ENCODE data around the gene CHERP.
"Not testable (repeated sequence)": the region's sequence is repeated elsewhere in the genome, so short reads cannot be mapped to it uniquely, and the experiment has no call there.

The CHERP gene

GRCh38 chr19:16576690-16577530 lies 34.7 kb upstream of the CHERP start:
- no peak for DNase-seq

GRCh38 chr19:16575861-16576689 lies 33.8 kb upstream of the CHERP start:
- DNase-seq: no peak

- DNase-seq: no peak
These were observed 33.0 kb upstream of the CHERP start for GRCh38 chr19:16575282-16575681.

GRCh38 chr19:16573925-16574324 lies 31.7 kb upstream of the CHERP start:
- DNase-seq: no peak

GRCh38 chr19:16573296-16573695 lies 31.1 kb upstream of the CHERP start:
- DNase-seq: no peak

GRCh38 chr19:16572332-16573211 lies 30.3 kb upstream of the CHERP start, which contains the start of gene SLC35E1:
Gene SLC35E1 (minus strand): TSS chr19:16572415. CDS start chr19:16572364, 51 bp downstream.
- DNase-seq: peak; percentile 90

- DNase-seq: no peak
These were observed 29.6 kb upstream of the CHERP start for GRCh38 chr19:16571822-16572331.

- DNase-seq: no peak
These were observed 29.0 kb upstream of the CHERP start for GRCh38 chr19:16571283-16571682.

GRCh38 chr19:16569609-16570320 lies 27.5 kb upstream of the CHERP start:
- DNase-seq: no peak

- DNase-seq: no peak
These were observed 24.5 kb upstream of the CHERP start for GRCh38 chr19:16566702-16567101.

GRCh38 chr19:16566161-16566560 lies 23.9 kb upstream of the CHERP start:
- peak; percentile 77 for DNase-seq

GRCh38 chr19:16564842-16565241 lies 22.6 kb upstream of the CHERP start:
- DNase-seq: no peak

- no peak for DNase-seq
These were observed 20.4 kb upstream of the CHERP start for GRCh38 chr19:16562608-16563025.

- DNase-seq: no peak
These were observed 19.1 kb upstream of the CHERP start for GRCh38 chr19:16561382-16561781.

GRCh38 chr19:16559780-16560276 lies 17.6 kb upstream of the CHERP start:
- DNase-seq: no peak

GRCh38 chr19:16554776-16555175 lies 12.5 kb upstream of the CHERP start:
- DNase-seq: no peak

GRCh38 chr19:16551902-16552301 lies 9.7 kb upstream of the CHERP start:
- not testable (repeated sequence) for DNase-seq

- no peak for DNase-seq
These were observed 6.7 kb upstream of the CHERP start for GRCh38 chr19:16548956-16549355.

- DNase-seq: no peak
These were observed 2.4 kb upstream of the CHERP start for GRCh38 chr19:16544473-16545231.

- not testable (repeated sequence) for DNase-seq
These were observed 1.5 kb upstream of the CHERP start for GRCh38 chr19:16543734-16544133.

- no peak for DNase-seq
These were observed 754 bp upstream of the CHERP start for GRCh38 chr19:16542910-16543472.

Measured in activated T-cell treated with anti-CD3 and anti-CD28 coated beads, Interleukin-2, amount 50 U/mL, for 1 hour (primary cell).